Measurements from ENCODE around the gene ARFRP1.
A peak's percentile ranks its signal among the peaks of the same experiment; 100 is the strongest.

ARFRP1 gene

GRCh38 chr20:63743210-63743970 is 35.6 kb upstream of the ARFRP1 start:
- DNase-seq: no peak

DNA sequence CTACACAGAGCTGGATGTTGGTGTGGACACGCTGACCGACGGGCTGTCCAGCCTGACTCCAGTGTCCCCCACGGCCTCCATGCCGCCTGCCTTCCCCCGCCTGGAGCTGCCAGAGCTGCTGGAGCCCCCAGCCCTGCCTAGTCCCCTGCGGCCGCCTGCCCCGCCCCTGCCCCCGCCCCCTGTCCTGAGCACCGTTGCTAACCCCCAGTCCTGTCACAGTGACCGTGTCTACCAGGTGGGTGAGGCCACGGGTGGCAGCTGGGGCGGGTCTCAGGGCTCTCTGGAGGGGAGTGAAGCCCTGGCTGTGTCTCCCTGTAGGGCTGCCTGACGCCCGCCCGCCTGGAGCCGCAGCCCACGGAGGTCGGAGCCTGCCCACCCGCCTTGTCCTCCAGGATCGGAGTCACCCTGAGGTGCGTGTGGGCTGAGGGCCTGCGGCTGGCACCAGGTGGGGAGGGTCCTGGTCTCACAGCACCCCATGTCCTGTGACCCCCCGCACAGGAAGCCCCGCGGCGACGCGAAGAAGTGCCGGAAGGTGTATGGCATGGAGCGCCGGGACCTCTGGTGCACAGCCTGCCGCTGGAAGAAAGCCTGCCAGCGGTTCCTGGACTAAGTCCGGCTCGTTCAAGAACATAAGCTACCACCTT is 34.7 kb upstream of the ARFRP1 start:
- no peak for DNase-seq

DNA sequence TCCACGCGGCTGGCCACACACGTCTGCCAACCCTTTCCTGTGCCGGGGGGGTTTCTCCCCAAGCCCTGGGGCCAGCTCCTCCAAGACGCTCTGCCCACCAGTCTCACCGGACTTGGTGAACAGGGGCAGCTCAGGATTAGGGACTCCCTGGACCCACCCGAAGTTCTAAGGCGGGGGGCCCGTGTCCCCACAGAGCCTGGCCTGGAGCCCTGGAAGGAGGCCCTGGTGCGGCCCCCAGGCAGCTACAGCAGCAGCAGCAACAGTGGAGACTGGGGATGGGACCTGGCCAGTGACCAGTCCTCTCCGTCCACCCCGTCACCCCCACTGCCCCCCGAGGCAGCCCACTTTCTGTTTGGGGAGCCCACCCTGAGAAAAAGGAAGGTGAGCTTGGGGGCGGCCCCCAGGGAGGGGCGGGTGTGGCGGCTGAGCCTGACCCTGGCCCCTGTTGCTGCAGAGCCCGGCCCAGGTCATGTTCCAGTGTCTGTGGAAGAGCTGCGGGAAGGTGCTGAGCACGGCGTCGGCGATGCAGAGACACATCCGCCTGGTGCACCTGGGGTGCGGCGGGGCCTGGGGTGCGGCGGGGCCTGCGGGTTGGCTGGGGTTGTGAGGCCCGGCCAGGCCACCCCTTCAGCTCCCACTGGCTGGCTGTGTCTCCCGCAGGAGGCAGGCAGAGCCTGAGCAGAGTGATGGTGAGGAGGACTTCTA is 34.1 kb upstream of the ARFRP1 start:
- DNase-seq: no peak

GRCh38 chr20:63741354-63741675 is 33.5 kb upstream of the ARFRP1 start:
- no peak for DNase-seq

DNA sequence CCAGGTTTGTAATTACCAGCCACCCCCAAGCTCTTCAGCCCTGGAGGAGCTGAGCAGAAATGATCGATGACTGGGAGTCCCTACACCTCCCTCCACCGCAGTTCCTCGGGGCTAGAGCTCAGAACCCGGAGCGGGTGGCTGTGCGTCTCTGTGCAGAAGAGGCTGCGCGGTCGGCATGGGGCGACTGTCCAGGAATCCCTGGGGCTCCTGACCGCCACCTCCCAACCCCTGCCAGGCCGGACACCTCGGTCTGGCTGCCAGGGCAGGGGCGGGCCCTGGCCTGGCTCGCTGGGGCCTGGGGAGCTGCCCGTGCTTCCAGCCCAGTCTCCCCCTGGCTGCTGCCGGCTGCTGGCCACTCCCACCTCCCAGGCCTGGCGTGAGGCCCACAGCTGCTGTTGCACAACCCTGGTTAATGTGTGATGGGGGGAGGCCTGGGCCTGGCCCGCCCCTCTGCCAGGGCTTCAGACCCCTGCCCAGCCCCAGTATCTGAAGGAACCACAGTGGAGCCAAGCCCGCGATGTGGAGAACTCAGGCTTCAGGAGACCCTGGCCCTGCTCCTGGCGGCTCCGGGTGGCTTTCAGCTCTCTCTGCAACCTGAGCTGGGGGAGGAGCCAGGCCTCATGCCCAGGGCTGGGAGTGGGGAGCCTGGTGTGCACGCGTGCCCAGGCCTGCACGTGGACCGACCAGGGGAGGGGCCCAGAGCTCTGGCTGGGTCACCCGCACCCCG is 33.0 kb upstream of the ARFRP1 start:
- DNase-seq: peak; percentile 86

DNA sequence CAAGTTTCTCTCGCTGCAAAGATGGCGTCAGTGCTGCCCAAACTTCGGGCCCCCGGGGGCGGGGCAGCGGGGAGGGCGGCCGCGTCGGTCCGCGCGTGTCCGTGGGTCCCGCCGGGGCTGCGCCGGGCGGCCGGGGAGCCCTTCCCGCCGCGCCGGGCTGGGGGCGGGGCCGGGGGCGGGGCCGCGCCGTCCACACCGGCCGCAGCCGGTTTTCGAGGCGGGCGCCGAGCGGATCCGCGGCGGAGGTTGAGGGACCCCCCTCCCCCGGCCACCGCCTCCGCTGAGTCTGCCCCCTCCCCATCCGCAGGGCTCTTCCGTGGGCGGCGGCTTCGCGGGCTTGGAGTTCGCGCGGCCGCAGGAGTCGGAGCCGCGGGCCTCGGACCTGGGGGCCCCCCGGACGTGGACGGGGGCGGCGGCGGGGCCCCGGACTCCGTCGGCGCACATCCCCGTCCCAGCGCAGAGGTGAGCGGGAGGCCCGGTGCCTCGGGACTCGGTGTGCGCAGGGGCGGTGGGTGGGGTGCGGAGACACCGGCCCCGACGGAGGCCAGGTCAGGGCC is 32.4 kb upstream of the ARFRP1 start:
- DNase-seq: peak; percentile 37

DNA sequence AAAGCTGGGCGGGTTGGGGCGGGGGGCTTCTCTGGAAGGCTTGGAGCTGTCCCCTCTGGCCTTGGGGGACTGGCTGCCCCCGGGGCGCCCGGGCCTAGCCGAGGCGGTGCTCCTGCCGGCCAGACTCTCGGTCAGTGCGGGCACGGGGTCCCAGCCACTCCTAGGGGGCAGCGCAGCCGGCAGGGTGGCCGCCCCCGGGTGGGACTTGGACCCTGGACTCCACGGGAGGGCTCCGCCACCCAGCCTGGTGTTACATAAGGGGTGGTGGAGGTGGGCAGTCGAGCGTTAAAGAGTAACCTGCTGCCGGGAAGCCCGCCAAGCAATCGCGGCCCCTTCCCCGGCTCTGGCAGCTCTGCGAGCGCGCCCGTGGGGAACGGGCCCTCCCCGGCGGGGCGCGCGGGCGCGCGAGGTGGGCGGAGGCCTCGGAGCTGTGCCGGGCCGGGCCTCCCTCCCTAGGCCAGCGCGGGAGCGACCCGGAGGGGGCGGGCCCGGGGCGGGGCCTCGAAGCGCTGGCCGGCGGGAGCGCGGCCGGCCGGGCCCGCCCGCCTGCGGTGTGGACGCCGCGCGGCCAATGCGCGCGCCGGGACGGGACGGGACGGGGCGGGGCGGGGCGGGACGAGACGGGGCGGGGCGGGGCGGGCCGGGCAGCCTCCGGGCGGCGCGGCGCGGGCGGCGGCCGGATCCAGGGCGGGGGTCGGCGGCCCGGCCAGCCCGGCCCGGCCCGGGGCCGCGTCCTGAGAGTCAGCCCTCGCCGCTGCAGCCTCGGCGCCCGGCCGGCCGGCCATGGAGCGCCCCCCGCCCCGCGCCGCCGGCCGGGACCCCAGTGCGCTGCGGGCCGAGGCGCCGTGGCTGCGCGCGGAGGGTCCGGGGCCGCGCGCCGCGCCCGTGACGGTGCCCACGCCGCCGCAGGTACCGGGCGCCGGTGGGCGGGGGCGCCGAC is 31.6 kb upstream of the ARFRP1 start, which contains the start of gene SLC2A4RG:
TSS of gene SLC2A4RG (plus strand) at position 647 of the 940 bp plus-strand sequence. CDS start at position 784, 137 bp downstream.
- DNase-seq: peak; percentile 72

DNA sequence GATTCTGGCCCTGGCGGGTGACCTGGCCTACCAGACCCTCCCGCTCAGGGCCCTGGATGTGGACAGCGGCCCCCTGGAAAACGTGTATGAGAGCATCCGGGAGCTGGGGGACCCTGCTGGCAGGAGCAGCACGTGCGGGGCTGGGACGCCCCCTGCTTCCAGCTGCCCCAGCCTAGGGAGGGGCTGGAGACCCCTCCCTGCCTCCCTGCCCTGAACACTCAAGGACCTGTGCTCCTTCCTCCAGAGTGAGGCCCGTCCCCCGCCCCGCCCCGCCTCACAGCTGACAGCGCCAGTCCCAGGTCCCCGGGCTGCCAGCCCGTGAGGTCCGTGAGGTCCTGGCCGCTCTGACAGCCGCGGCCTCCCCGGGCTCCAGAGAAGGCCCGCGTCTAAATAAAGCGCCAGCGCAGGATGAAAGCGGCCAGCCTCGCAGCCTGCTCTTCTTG is 30.9 kb upstream of the ARFRP1 start:
- DNase-seq: peak; percentile 12

DNA sequence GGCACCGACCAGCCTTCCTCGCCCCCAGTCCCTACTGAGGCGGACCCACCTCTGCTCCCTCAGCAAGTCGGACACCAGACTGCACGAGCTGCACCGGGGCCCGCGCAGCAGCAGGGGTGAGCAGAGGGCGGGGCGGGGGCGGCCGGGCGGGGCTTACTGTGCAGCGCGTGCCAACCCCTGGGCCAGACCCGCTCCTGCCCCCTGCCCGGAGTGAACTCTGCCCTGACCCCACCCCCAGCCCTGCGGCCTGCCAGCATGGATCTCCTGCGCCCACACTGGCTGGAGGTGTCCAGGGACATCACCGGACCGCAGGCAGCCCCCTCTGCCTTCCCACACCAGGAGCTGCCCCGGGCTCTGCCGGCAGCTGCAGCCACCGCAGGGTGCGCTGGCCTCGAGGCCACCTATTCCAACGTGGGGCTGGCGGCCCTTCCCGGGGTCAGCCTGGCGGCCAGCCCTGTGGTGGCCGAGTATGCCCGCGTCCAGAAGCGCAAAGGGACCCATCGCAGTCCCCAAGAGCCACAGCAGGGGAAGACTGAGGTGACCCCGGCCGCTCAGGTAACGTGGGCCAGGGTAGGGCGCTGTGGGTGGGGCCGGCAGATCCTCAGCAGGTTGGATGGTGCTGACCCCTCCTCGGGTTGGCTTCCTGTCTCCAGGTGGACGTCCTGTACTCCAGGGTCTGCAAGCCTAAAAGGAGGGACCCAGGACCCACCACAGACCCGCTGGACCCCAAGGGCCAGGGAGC is 30.3 kb upstream of the ARFRP1 start:
- DNase-seq: no peak

DNA sequence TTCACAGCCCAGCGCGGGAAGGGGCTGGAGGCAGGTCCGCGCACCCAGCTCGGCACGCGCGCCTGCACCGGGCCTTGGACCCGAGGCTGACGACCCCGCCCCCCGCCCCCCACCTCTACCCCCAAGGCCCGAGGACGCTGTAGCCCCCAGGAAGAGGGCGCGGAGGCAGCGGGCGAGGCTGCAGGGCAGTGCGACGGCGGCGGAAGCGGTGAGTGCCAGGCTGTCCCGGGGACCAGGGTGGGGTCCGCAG is 29.8 kb upstream of the ARFRP1 start:
- no peak for DNase-seq

DNA sequence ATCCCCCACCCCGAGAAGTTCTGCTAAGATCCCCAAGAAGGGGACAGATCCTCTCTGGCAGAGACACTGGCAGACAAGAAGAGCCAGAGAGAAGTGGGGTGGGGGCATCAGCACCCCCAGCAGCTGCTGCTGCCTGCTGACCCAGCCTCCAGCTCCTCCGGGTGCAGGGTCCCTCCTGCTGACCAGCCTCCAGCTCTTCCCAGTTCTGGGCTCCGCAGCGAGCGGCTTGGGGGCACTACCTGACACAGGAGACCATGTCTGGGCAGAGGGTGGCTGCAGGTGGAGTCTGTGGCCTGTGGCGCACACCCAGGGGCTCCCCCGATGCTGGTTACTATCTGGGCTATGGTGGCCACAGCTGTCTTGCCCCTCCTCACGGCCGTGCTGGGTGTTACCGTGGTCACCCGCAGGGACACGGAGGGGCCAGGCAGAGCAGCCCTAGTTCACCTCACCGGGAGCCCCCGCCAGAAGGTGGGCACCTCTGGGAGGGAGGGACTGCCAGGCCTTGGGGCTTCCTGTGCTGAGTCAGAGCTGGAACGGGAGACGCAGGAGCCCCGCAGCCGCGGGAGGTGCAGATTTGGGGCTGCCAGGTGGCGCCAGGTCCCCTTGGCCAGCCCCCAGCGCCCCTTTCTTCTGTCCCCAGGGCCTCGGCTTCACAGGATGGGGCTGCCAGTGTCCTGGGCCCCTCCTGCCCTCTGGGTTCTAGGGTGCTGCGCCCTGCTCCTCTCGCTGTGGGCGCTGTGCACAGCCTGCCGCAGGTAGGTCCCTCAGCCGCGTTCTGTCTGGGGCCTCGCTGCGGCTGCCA is 29.3 kb upstream of the ARFRP1 start:
- no peak for DNase-seq

GRCh38 chr20:63735859-63736718 is 28.3 kb upstream of the ARFRP1 start, which contains the start of gene LIME1:
Gene LIME1 (plus strand): TSS chr20:63736664. CDS start chr20:63737550, 886 bp downstream.
- DNase-seq: no peak

- no peak for DNase-seq
Observed at GRCh38 chr20:63734946-63735858, 27.4 kb upstream of the ARFRP1 start.

- no peak for DNase-seq
Observed at GRCh38 chr20:63734111-63734945, 26.6 kb upstream of the ARFRP1 start.

DNA sequence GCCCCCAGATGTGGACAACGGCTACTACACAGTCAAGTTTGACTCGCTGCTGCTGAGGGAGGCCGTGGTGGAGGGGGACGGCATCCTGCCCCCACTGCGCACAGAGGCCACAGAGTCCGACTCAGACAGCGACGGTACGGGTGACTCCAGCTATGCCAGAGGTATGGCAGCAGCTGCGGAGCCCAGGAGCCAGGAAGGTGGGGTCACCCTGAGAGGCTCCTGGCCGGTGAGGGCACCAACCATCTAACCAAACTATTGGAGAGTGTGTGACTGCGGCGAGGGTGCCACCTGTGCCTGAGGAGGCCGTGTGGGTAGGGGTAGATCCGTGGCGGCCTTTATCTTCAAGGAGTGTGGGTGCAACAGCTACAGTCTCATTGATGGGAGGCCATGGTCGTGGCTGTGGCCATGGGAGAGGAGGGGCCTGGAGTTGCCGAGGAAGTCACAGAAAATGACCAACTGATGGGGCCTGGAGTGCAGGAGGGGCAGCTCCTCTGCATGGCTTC is 25.9 kb upstream of the ARFRP1 start:
- no peak for DNase-seq

GRCh38 chr20:63733117-63733516 is 25.3 kb upstream of the ARFRP1 start:
- no peak for DNase-seq
